ENCODE data around the gene RFC2.
A peak's percentile ranks its signal among the peaks of the same experiment; 100 is the strongest.

The RFC2 gene

GRCh38 chr7:74289659-74290552 is 35.7 kb upstream of the RFC2 start:
- Histone ChIP-seq H3K4me3 (ENCODE audit: low read length) (peak overlapping the region; percentile 60), H3K27me3 (ENCODE audit: control insufficient read depth, insufficient read depth, low read length) (peaks cover 27% of the 10 kb centered on the region), H3K36me3 (ENCODE audit: control insufficient read depth, low read depth, low read length) (no peaks in the 10 kb centered on the region), H3K27ac (ENCODE audit: low read length) (no peak overlapping the region), H3K9ac (ENCODE audit: low read length) (peak overlapping the region; percentile 27), H3K4me1 (ENCODE audit: control insufficient read depth, low read depth, low read length) (peaks cover 21% of the 10 kb centered on the region), H3K9me3 (ENCODE audit: control insufficient read depth, low read depth, low read length) (no peaks in the 10 kb centered on the region)

GRCh38 chr7:74289018-74289658 is 34.9 kb upstream of the RFC2 start, which contains the start of gene CLIP2:
Gene CLIP2, plus strand, starts transcription at chr7:74289407. Its CDS starts 28,140 bp downstream, at chr7:74317547.
- H3K4me1 ChIP-seq (ENCODE audit: control insufficient read depth, low read depth, low read length), result peaks cover 15% of the 10 kb centered on the region
- peaks cover 27% of the 10 kb centered on the region for H3K27me3 ChIP-seq (ENCODE audit: control insufficient read depth, insufficient read depth, low read length)
- no peak within 1 kb of the TSS for H3K27ac ChIP-seq (ENCODE audit: low read length)
- H3K36me3 ChIP-seq (ENCODE audit: control insufficient read depth, low read depth, low read length), result no peaks in the 10 kb centered on the region
- H3K9ac ChIP-seq (ENCODE audit: low read length), result peak within 1 kb of the TSS; percentile 27
- peak within 1 kb of the TSS; percentile 60 for H3K4me3 ChIP-seq (ENCODE audit: low read length)
- H3K9me3 ChIP-seq (ENCODE audit: control insufficient read depth, low read depth, low read length), result no peaks in the 10 kb centered on the region

- peaks cover 27% of the 10 kb centered on the region for H3K27me3 ChIP-seq (ENCODE audit: control insufficient read depth, insufficient read depth, low read length)
- no peaks in the 10 kb centered on the region for H3K36me3 ChIP-seq (ENCODE audit: control insufficient read depth, low read depth, low read length)
- peaks cover 11% of the 10 kb centered on the region for H3K4me1 ChIP-seq (ENCODE audit: control insufficient read depth, low read depth, low read length)
- H3K27ac ChIP-seq (ENCODE audit: low read length), result no peak overlapping the region
- H3K9me3 ChIP-seq (ENCODE audit: control insufficient read depth, low read depth, low read length), result no peaks in the 10 kb centered on the region
- peak overlapping the region; percentile 45 for H3K4me3 ChIP-seq (ENCODE audit: low read length)
- H3K9ac ChIP-seq (ENCODE audit: low read length), result no peak overlapping the region
Observed at GRCh38 chr7:74288034-74288881, 34.1 kb upstream of the RFC2 start.

GRCh38 chr7:74287303-74288033 is 33.3 kb upstream of the RFC2 start:
- peaks cover 27% of the 10 kb centered on the region for H3K27me3 ChIP-seq (ENCODE audit: control insufficient read depth, insufficient read depth, low read length)
- no peaks in the 10 kb centered on the region for H3K36me3 ChIP-seq (ENCODE audit: control insufficient read depth, low read depth, low read length)
- peaks cover 11% of the 10 kb centered on the region for H3K4me1 ChIP-seq (ENCODE audit: control insufficient read depth, low read depth, low read length)
- no peaks in the 10 kb centered on the region for H3K9me3 ChIP-seq (ENCODE audit: control insufficient read depth, low read depth, low read length)
- no peak overlapping the region for H3K4me3 ChIP-seq (ENCODE audit: low read length)
- H3K27ac ChIP-seq (ENCODE audit: low read length), result no peak overlapping the region
- H3K9ac ChIP-seq (ENCODE audit: low read length), result no peak overlapping the region

- peaks cover 12% of the 10 kb centered on the region for H3K4me1 ChIP-seq (ENCODE audit: control insufficient read depth, low read depth, low read length)
Observed at GRCh38 chr7:74286131-74286530, 31.9 kb upstream of the RFC2 start.

GRCh38 chr7:74284781-74285259 is 30.6 kb upstream of the RFC2 start:
- no peaks in the 10 kb centered on the region for H3K9me3 ChIP-seq (ENCODE audit: control insufficient read depth, low read depth, low read length)
- H3K9ac ChIP-seq (ENCODE audit: low read length), result no peak overlapping the region
- peaks cover 18% of the 10 kb centered on the region for H3K27me3 ChIP-seq (ENCODE audit: control insufficient read depth, insufficient read depth, low read length)
- H3K27ac ChIP-seq (ENCODE audit: low read length), result no peak overlapping the region
- no peaks in the 10 kb centered on the region for H3K36me3 ChIP-seq (ENCODE audit: control insufficient read depth, low read depth, low read length)
- no peak overlapping the region for H3K4me3 ChIP-seq (ENCODE audit: low read length)
- H3K4me1 ChIP-seq (ENCODE audit: control insufficient read depth, low read depth, low read length), result peaks cover 11% of the 10 kb centered on the region

More at GRCh38 chr7:74286131-74286530, 31.9 kb upstream of the RFC2 start:
- Histone ChIP-seq H3K4me3 (ENCODE audit: low read length) (no peak overlapping the region), H3K36me3 (ENCODE audit: control insufficient read depth, low read depth, low read length) (no peaks in the 10 kb centered on the region), H3K9me3 (ENCODE audit: control insufficient read depth, low read depth, low read length) (no peaks in the 10 kb centered on the region), H3K27me3 (ENCODE audit: control insufficient read depth, insufficient read depth, low read length) (peaks cover 27% of the 10 kb centered on the region), H3K9ac (ENCODE audit: low read length) (no peak overlapping the region), H3K27ac (ENCODE audit: low read length) (no peak overlapping the region)

GRCh38 chr7:74283858-74284447 is 29.8 kb upstream of the RFC2 start:
- Histone ChIP-seq H3K9me3 (ENCODE audit: control insufficient read depth, low read depth, low read length) (no peaks in the 10 kb centered on the region), H3K9ac (ENCODE audit: low read length) (no peak overlapping the region), H3K27ac (ENCODE audit: low read length) (no peak overlapping the region), H3K36me3 (ENCODE audit: control insufficient read depth, low read depth, low read length) (no peaks in the 10 kb centered on the region), H3K4me1 (ENCODE audit: control insufficient read depth, low read depth, low read length) (peaks cover 17% of the 10 kb centered on the region), H3K27me3 (ENCODE audit: control insufficient read depth, insufficient read depth, low read length) (peaks cover 18% of the 10 kb centered on the region), H3K4me3 (ENCODE audit: low read length) (no peak overlapping the region)

GRCh38 chr7:74282748-74283459 is 28.7 kb upstream of the RFC2 start:
- H3K27ac ChIP-seq (ENCODE audit: low read length), result no peak overlapping the region
- H3K4me1 ChIP-seq (ENCODE audit: control insufficient read depth, low read depth, low read length), result peaks cover 11% of the 10 kb centered on the region
- H3K9ac ChIP-seq (ENCODE audit: low read length), result no peak overlapping the region
- H3K9me3 ChIP-seq (ENCODE audit: control insufficient read depth, low read depth, low read length), result no peaks in the 10 kb centered on the region
- H3K36me3 ChIP-seq (ENCODE audit: control insufficient read depth, low read depth, low read length), result no peaks in the 10 kb centered on the region
- no peak overlapping the region for H3K4me3 ChIP-seq (ENCODE audit: low read length)
- H3K27me3 ChIP-seq (ENCODE audit: control insufficient read depth, insufficient read depth, low read length), result peaks cover 7% of the 10 kb centered on the region

- Histone ChIP-seq H3K4me3 (ENCODE audit: low read length) (no peak overlapping the region), H3K9me3 (ENCODE audit: control insufficient read depth, low read depth, low read length) (no peaks in the 10 kb centered on the region), H3K27ac (ENCODE audit: low read length) (no peak overlapping the region), H3K36me3 (ENCODE audit: control insufficient read depth, low read depth, low read length) (no peaks in the 10 kb centered on the region), H3K9ac (ENCODE audit: low read length) (no peak overlapping the region), H3K27me3 (ENCODE audit: control insufficient read depth, insufficient read depth, low read length) (no peaks in the 10 kb centered on the region), H3K4me1 (ENCODE audit: control insufficient read depth, low read depth, low read length) (peaks cover 11% of the 10 kb centered on the region)
Observed at GRCh38 chr7:74280985-74281384, 26.8 kb upstream of the RFC2 start.

- Histone ChIP-seq H3K36me3 (ENCODE audit: control insufficient read depth, low read depth, low read length) (no peaks in the 10 kb centered on the region), H3K9me3 (ENCODE audit: control insufficient read depth, low read depth, low read length) (no peaks in the 10 kb centered on the region), H3K27ac (ENCODE audit: low read length) (no peak overlapping the region), H3K9ac (ENCODE audit: low read length) (no peak overlapping the region), H3K4me3 (ENCODE audit: low read length) (no peak overlapping the region), H3K4me1 (ENCODE audit: control insufficient read depth, low read depth, low read length) (peaks cover 11% of the 10 kb centered on the region), H3K27me3 (ENCODE audit: control insufficient read depth, insufficient read depth, low read length) (no peaks in the 10 kb centered on the region)
Observed at GRCh38 chr7:74277636-74278035, 23.4 kb upstream of the RFC2 start.

All from iPS-18a (cell line).